Measurements from ENCODE around the gene A2M.
A peak's percentile ranks its signal among the peaks of the same experiment; 100 is the strongest.

The A2M gene

GRCh38 chr12:9120487-9121184 is 4.9 kb upstream of the A2M start:
- DNase-seq: no peak

GRCh38 chr12:9118158-9118557 is 2.4 kb upstream of the A2M start:
- peak; percentile 39 for DNase-seq

DNA sequence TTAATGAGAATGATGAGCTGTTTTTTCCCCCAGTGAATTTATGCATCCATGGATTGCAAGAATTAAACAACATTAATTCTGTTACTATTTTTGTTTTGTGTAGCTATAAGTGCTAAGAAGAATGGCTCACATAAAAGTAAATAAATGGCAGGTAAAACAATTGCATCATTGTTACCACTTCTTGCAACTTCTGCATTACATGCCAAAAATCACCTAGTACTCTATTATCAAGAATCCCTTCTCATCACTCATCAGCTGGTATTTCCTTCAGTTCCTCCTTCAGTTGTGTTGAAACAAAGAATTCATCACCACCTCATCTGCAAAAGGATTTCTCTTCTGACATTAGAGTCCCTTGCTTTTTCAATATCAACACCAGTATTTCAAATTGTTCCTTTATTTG is 773 bp downstream of the A2M start:
- no peak for DNase-seq

DNA sequence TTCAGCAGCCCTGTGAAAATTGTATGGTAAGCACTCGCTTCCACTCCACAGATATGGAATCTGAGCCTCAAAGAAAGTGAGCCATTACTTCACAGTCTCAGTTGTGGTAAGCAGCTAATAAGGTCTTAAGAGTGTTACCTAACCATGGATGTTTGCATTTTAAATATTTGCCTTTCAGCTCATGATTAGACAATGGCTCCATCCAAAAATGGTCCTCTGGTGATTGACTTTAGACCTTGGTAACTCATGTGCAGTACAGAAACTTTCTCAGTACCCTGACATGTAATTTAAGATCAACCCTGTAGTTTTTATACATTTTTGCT is 1.8 kb downstream of the A2M start:
- no peak for DNase-seq

- no peak for DNase-seq
These were observed 2.3 kb downstream of the A2M start for GRCh38 chr12:9113296-9113986.

- no peak for DNase-seq
These were observed 3.5 kb downstream of the A2M start for GRCh38 chr12:9112076-9112853.

- no peak for DNase-seq
These were observed 4.2 kb downstream of the A2M start for GRCh38 chr12:9111525-9111924.

DNA sequence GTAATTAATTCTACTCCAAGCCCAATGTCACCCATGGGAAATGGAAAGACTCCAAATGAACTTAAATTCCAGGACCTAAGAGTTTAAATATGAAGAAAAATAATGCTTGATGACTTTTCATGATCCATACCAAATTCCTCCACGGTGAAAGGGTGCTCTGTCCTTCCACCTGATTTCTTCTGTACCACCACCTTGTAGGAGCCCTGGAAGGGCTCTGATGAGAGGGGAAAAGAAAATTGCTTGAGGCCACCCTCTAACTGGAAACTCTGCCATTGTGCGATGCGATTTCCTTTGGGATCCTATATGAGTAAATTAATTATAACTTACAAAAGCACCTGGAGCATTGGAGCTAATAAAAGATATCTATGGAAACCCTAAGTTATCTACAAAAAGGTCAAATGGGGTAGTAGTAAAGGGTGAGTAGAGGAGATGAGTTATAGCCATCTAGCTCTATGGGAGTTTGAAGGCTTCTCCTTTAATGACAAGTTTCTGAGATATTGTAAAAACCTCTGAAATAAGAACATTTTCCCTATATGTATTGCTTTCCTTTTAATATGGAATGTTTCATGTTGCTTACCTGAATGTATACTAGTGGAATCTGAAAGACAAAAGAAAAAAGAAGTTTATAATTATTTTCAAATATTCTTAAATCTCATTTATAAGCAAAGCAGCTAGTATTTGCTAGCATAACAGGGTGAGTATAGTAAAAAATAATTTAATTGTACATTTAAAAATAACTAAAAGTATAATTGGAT is 5.8 kb downstream of the A2M start:
- no peak for DNase-seq

- DNase-seq: no peak
These were observed 6.6 kb downstream of the A2M start for GRCh38 chr12:9109213-9109522.

DNA sequence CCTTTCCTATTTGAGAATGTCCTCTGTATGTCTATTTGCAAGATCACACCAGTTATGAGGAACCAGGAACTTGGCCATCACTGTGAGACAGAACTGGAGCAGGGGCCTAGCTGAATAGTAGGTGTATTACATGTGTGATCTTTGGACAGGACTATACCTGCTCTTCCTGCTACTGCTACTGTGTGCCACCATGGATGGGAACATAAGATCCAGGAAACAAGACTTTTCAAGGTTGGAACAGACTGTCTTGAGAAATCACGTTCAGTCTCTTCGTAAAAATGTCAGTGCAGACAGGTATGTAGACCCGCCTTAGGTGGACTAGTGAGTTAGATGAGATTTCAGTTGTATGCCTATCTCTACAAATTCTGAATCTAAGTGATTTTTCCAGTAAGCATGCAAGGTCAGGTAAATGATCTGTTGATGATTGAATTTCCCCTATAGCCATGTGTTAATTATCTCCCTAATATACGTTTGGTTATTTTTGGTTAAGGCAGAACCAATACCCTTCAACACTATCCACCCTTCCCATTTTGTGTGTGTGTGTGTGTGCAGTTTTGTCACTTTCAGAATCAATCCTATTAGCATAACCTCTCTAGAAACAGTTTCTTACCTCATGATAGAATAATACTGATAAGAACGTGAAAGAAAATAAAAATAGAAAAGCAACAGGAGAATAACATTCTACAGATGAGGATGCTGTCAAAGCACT is 7.1 kb downstream of the A2M start:
- DNase-seq: no peak

- no peak for DNase-seq
These were observed 8.2 kb downstream of the A2M start for GRCh38 chr12:9107542-9107873.

GRCh38 chr12:9106610-9107541 is 8.8 kb downstream of the A2M start:
- DNase-seq: no peak

DNA sequence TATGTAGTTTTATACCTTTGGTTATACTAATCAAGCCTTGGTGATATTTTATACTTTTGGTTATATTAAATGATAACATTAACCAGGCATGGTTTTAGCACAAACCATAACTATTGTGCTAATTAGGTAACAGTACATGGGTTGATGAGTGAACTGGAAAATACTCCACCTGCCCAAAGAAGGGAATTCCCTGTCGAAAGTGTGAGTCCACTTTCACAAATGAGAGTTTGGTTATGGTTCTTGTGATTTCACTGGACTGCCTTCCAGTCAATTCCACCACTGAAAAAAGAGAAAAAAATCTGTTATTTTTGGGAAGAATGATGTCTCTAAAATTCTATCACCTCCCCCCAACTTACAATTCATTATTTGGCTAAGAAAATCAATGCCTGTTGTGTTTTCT is 9.7 kb downstream of the A2M start:
- no peak for DNase-seq

- DNase-seq: no peak
These were observed 10.8 kb downstream of the A2M start for GRCh38 chr12:9104767-9105423.

DNA sequence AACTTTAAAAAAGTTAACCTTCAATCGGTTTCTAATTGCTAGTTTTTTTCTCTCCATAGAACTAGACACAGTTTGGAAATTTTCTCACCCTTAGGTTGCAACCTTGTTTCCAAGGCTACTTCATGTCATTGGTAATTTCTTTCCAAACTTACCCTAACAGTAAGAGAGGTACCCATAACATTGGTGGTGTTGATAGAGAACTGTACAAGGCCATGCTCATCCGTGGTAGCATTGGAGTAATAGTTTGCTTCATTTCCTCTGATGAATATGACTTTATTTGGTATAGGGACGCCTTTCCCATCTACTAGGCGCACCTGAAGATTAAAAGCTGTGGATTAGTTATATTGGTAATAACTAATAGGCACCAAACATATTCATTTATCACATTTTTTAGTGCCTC is 11.6 kb downstream of the A2M start:
- no peak for DNase-seq

DNA sequence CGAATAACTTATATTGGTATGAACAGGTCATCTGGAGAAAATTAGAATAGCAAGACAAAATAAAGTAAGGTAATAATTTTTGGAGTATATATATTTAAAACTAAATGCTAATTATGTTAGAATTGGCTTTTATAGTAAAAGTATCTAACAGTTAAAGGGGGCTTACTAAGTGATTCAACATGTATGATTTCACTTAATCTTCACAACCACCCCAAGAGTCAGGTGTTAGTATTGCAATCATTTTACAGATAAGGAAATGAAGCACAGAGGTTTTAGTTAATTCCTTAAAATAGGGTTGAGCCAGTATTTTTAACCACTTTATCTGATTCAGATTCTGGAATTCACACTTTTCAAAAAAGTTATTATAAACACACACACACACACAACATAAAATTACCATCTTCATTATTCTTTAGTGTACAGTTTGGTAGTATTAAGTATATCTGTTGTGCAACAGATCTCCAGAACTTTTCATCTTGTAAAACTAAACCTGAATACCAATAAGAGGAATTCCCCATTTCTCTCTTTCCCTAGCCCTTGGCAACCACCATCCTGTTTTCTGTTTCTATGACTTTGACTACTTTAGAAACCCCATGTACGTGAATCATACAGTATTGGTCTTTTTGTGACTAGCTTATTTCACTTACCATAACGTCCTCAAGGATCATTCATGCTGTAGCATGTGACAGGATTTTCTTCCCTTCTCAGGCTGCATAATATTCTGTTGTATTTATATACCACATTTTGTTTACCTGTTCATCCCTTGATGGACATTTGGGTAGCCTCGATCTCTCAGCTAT is 12.5 kb downstream of the A2M start:
- no peak for DNase-seq

- DNase-seq: no peak
These were observed 14.6 kb downstream of the A2M start for GRCh38 chr12:9101018-9101687.

- DNase-seq: no peak
These were observed 16.0 kb downstream of the A2M start for GRCh38 chr12:9099552-9100190.

- no peak for DNase-seq
These were observed 17.2 kb downstream of the A2M start for GRCh38 chr12:9098463-9099026.

Data from CD4-positive, alpha-beta T cell treated with Interleukin-4 for 4 hours (primary cell).